HCT116 (cell line): ENCODE data around the gene CCDC71. TPM values are rescaled to one million over a fixed set of nuclear protein-coding genes. Genes with fewer than 3 reads are reported as not detected.

Experiments used
- ATAC-seq: fragments of 200-7000 bp; cut with Tn5 transposase; 2 replicates; pipeline ENCODE4 v1.9.1; 2020; ENCODE audit warnings: mild to moderate bottlenecking, moderate library complexity
- BruUV-seq: library from RNA; stranded (reverse); fragments of 400-500 nt; replicated peaks from 2 replicates; lab custom pipeline; 2021; lab: Mats Ljungman, UMichigan
- CTCF ChIA-PET: fragments of 300-600 bp; sonication (Branson Sonifier 250); formaldehyde crosslinking; loops from one replicate; lab custom pipeline; 2021; ENCODE audit warnings: antibody characterized with exemption; lab: Charles Lee
- POLR2A ChIA-PET: fragments of 300-600, 350-600 bp; sonication (Branson Sonifier 250); formaldehyde crosslinking; loops from one replicate; lab custom pipeline; 2021; ENCODE audit warnings: antibody characterized with exemption; lab: Charles Lee
- RAD21 ChIA-PET, 2 experiments: fragments of 300-600 bp; sonication (Branson Sonifier 250); formaldehyde crosslinking; loops; one replicate each; lab custom pipeline; 2023; ENCODE audit warnings: low total read pairs in 2 of 2; ENCODE audit not compliant: uncharacterized antibody in 2 of 2, unreplicated experiment in 2 of 2, low non-redundant PET in 1 of 2; lab: Charles Lee
- DNase-seq: peaks from one replicate; pipeline ENCODE4 v3.0.0-alpha.2; 2010; ENCODE audit warnings: low read depth, low spot score
- H2AFZ ChIP-seq: fragments of 200-600 bp; shearing (Covaris generic), sonication (generic); 2 replicates; pipeline ENCODE4 v1.6.1; 2017; ENCODE audit warnings: low read depth, mixed run types, mixed read lengths, antibody characterized with exemption, low read length; ENCODE audit not compliant: poor library complexity, severe bottlenecking
- H3K27ac ChIP-seq: 2 replicates; pipeline ENCODE4 v1.5.1; 2012; ENCODE audit warnings: low read depth, low read length
- H3K27me3 ChIP-seq: fragments of 200-600 bp; sonication (generic); 2 replicates; pipeline ENCODE4 v1.6.1; 2016; ENCODE audit warnings: mixed run types, low read length, mixed read lengths; ENCODE audit not compliant: insufficient read depth
- H3K36me3 ChIP-seq, 2 experiments: fragments of 200-500 bp in 1 of 2; fragments of 200-600 bp in 1 of 2; sonication (Bioruptor generic) in 1 of 2; sonication (generic) in 1 of 2; 2 replicates each; pipeline versions ENCODE4 v1.5.1 to v1.6.1; 2014 to 2016; ENCODE audit warnings: low read length in 2 of 2, inconsistent platforms in 1 of 2, mixed read lengths in 1 of 2, mixed run types in 1 of 2; ENCODE audit not compliant: insufficient read depth in 2 of 2, control insufficient read depth in 1 of 2
- H3K4me1 ChIP-seq, 2 experiments: fragments of 200-600 bp in 1 of 2; sonication (generic) in 1 of 2; 2 replicates each; pipeline versions ENCODE4 v1.5.1 to v1.6.1; 2012 to 2017; ENCODE audit warnings: low read length in 2 of 2, inconsistent platforms in 1 of 2, mild to moderate bottlenecking in 1 of 2, mixed read lengths in 1 of 2, mixed run types in 1 of 2, moderate library complexity in 1 of 2; ENCODE audit not compliant: insufficient read depth in 2 of 2, control insufficient read depth in 1 of 2
- H3K4me2 ChIP-seq: fragments of 200-600 bp; sonication (generic); 2 replicates; pipeline ENCODE4 v1.6.1; 2017; ENCODE audit warnings: mixed run types, low read length, mixed read lengths
- H3K4me3 ChIP-seq, 2 experiments: fragments of 200-600 bp in 1 of 2; sonication (generic) in 1 of 2; replicated peaks in 1 of 2; 2 replicates each; pipeline ENCODE4 v1.5.1; 2011 to 2016; ENCODE audit warnings: low read length in 2 of 2, control low read depth in 1 of 2, low read depth in 1 of 2, mild to moderate bottlenecking in 1 of 2, mixed read lengths in 1 of 2, mixed run types in 1 of 2
- H3K79me2 ChIP-seq: fragments of 200-600 bp; sonication (generic); 2 replicates; pipeline ENCODE4 v1.6.1; 2017; ENCODE audit warnings: mild to moderate bottlenecking, mixed run types, low read length, moderate library complexity, mixed read lengths; ENCODE audit not compliant: insufficient read depth
- H3K9ac ChIP-seq: fragments of 200-600 bp; sonication (generic); 2 replicates; pipeline ENCODE4 v1.6.1; 2016; ENCODE audit warnings: low read length, mixed read lengths
- H3K9me2 ChIP-seq: fragments of 200-600 bp; sonication (generic), shearing (Covaris generic); 2 replicates; pipeline ENCODE4 v1.6.1; 2017; ENCODE audit warnings: mixed run types, mild to moderate bottlenecking, moderate library complexity; ENCODE audit not compliant: insufficient read depth
- H3K9me3 ChIP-seq, 2 experiments: fragments of 200-500 bp in 1 of 2; fragments of 200-600 bp in 1 of 2; sonication (Bioruptor generic) in 1 of 2; sonication (generic) in 1 of 2; 2 replicates each; pipeline ENCODE4 v1.6.1; 2014 to 2017; ENCODE audit warnings: low read length in 2 of 2, mixed read lengths in 2 of 2, inconsistent platforms in 1 of 2, low read depth in 1 of 2, mild to moderate bottlenecking in 1 of 2, mixed run types in 1 of 2, moderate library complexity in 1 of 2; ENCODE audit not compliant: control insufficient read depth in 1 of 2, insufficient read depth in 1 of 2
- H4K20me1 ChIP-seq: fragments of 200-600 bp; sonication (generic), shearing (Covaris generic); 2 replicates; pipeline ENCODE4 v1.6.1; 2017; ENCODE audit warnings: mixed run types, mild to moderate bottlenecking, moderate library complexity; ENCODE audit not compliant: insufficient read depth
- CEBPB ChIP-seq: IDR thresholded peaks from 2 replicates; pipeline ENCODE4 v1.6.1; 2012; ENCODE audit warnings: low read depth
- ELF1 ChIP-seq: IDR thresholded peaks from 2 replicates; pipeline ENCODE4 v1.6.1; 2012; ENCODE audit warnings: low read depth, borderline replicate concordance
- EZH2 ChIP-seq: fragments of 200-600 bp; sonication (generic); IDR thresholded peaks from 2 replicates; pipeline ENCODE4 v1.6.1; 2017; ENCODE audit warnings: antibody characterized with exemption, mixed run types
- EZH2phosphoT487 ChIP-seq: fragments of 200-600 bp; IDR thresholded peaks from 2 replicates; pipeline ENCODE4 v1.6.1; 2018; ENCODE audit warnings: antibody characterized with exemption, borderline replicate concordance
- SIN3A ChIP-seq: IDR thresholded peaks from 2 replicates; pipeline ENCODE4 v1.6.1; 2012; ENCODE audit warnings: low read depth
- TCF7L2 ChIP-seq: IDR thresholded peaks from 2 replicates; pipeline ENCODE4 v1.7.0; 2011; ENCODE audit warnings: borderline replicate concordance, inconsistent platforms; ENCODE audit not compliant: insufficient read depth, insufficient read length; ENCODE audit errors: extremely low read depth
- YY1 ChIP-seq: IDR thresholded peaks from 2 replicates; pipeline ENCODE4 v1.6.1; 2011; ENCODE audit warnings: low read length, low read depth, moderate library complexity, mild to moderate bottlenecking; ENCODE audit not compliant: insufficient replicate concordance; ENCODE audit errors: extremely low read depth
- ZFX ChIP-seq: fragments of 450-650 bp; IDR thresholded peaks from 2 replicates; pipeline ENCODE4 v1.6.1; 2017
- intact Hi-C: fragments of 100-400 bp; cut with micrococcal nuclease; formaldehyde crosslinking; loops from 2 replicates; pipeline ENCODE4 v1.10.0; 2022
- total RNA-seq: library from RNA; stranded (reverse); gene quantifications from one replicate; pipeline ENCODE4 v1.2.1, GENCODE V29; 2021; ENCODE audit not compliant: unreplicated experiment
- TF ChIP-seq, protein P1 (sequence below): IDR thresholded peaks from 2 replicates; pipeline ENCODE4 v1.6.1; 2012
- TF ChIP-seq, protein P2 (sequence below): IDR thresholded peaks from 2 replicates; pipeline ENCODE4 v1.6.1; 2011; ENCODE audit warnings: mild to moderate bottlenecking, low read length, moderate library complexity; ENCODE audit not compliant: insufficient replicate concordance; ENCODE audit errors: extremely low read depth
- TF ChIP-seq, protein P3 (sequence below), 3 experiments: fragments of 200-600 bp in 1 of 3; sonication (generic) in 1 of 3; IDR thresholded peaks in 2 of 3; conservative IDR thresholded peaks in 1 of 3; 2 replicates each; pipeline ENCODE4 v1.5.1; 2012 to 2017; ENCODE audit warnings: low read depth in 2 of 3, low read length in 2 of 3, antibody characterized with exemption in 1 of 3, borderline replicate concordance in 1 of 3, control low read depth in 1 of 3, mild to moderate bottlenecking in 1 of 3, mixed read lengths in 1 of 3, mixed run types in 1 of 3, moderate library complexity in 1 of 3; ENCODE audit not compliant: insufficient read depth in 1 of 3
- TF ChIP-seq, protein P4 (sequence below): IDR thresholded peaks from 2 replicates; pipeline ENCODE4 v1.6.1; 2012; ENCODE audit warnings: low read depth

The CCDC71 gene
- total RNA-seq, 1 experiment from 2014 or later: 32.8 TPM

DNA sequence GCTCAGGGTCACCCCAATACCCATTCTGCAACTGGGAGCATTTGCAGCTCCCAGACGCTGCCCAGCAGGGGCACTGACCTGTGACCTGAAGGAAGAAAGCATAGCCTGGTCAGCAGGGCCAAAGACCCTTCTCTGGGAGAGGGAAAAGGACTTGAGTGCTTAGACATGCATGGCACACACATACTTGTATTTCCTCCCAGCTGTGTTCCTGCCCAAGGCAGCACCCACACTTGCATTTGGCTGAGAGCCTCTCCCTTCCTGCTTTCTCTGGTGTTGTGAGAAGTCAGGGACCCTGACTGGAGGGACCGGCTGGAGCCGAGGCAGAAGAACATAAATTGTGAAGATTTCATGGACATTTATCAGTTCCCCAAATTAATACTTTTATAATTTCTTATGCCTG, 26.1 kb downstream of the CCDC71 start:
- H3K27me3 ChIP-seq: no peaks in the 10 kb centered on the region
- BruUV-seq: no TSS peak
- H3K79me2 ChIP-seq: no peaks in the 10 kb centered on the region
- H3K9ac ChIP-seq: no peak overlapping the region
- TF ChIP-seq, protein P1, sequence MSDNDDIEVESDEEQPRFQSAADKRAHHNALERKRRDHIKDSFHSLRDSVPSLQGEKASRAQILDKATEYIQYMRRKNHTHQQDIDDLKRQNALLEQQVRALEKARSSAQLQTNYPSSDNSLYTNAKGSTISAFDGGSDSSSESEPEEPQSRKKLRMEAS: no peak
- TF ChIP-seq ZFX: no peak
- no peaks in the 10 kb centered on the region for H3K36me3 ChIP-seq
- no peaks in the 10 kb centered on the region for H3K9me2 ChIP-seq
- ChIA-PET CTCF (no interaction called here), POLR2A (no interaction called here), RAD21 (no interaction called here)
- H2AFZ ChIP-seq: no peak overlapping the region
- no peak for DNase-seq
- intact Hi-C loops: no loop called here
- ATAC-seq: no peak
- no peak overlapping the region for H3K4me3 ChIP-seq
- H3K4me1 ChIP-seq: peaks cover 0 to 9% of the 10 kb centered on the region in 2 experiments; a peak in 1 of 4 replicates
- no peak overlapping the region for H3K27ac ChIP-seq
- H3K4me2 ChIP-seq: no peak overlapping the region
- H4K20me1 ChIP-seq: no peaks in the 10 kb centered on the region
- H3K9me3 ChIP-seq: peaks cover 3 to 5% of the 10 kb centered on the region in 2 experiments; a peak in 1 of 4 replicates

DNA sequence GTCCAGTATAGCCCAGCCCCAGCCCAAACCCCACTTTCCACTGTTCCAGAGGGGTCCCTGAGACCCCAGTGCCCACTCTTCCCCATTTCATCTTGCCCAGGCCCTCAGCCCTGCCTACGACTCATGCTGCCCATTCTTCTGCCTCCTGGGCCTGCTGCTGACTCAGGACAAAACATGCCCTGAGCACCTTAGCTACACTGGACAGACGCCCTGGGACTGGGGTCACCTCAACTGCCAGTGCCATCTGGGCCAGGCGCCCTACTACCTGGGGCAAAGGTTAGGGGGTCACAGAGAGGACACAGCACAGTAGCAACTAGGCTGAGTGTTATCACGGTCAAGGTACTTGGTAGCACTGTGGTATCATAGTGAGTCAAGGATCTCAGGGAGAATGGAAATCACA, 30.6 kb downstream of the CCDC71 start:
- H3K4me2 ChIP-seq: no peak overlapping the region
- BruUV-seq: no TSS peak
- H4K20me1 ChIP-seq: no peaks in the 10 kb centered on the region
- POLR2A ChIA-PET: no interaction called here
- peaks cover 16 to 46% of the 10 kb centered on the region in 2 experiments for H3K4me1 ChIP-seq
- H3K4me3 ChIP-seq: no peak overlapping the region
- ATAC-seq: no peak
- H2AFZ ChIP-seq: no peak overlapping the region
- H3K27me3 ChIP-seq: no peaks in the 10 kb centered on the region
- CTCF ChIA-PET: no interaction called here
- intact Hi-C loops: no loop called here
- peaks cover 11% of the 10 kb centered on the region; the same call in 1 of the 2 replicates for H3K79me2 ChIP-seq
- RAD21 ChIA-PET: no interaction called here
- no peaks in the 10 kb centered on the region for H3K9me3 ChIP-seq
- no peak for DNase-seq
- no peaks in the 10 kb centered on the region for H3K36me3 ChIP-seq
- H3K9me2 ChIP-seq: no peaks in the 10 kb centered on the region
- H3K9ac ChIP-seq: no peak overlapping the region
- H3K27ac ChIP-seq: no peak overlapping the region
- TF ChIP-seq, protein P2, sequence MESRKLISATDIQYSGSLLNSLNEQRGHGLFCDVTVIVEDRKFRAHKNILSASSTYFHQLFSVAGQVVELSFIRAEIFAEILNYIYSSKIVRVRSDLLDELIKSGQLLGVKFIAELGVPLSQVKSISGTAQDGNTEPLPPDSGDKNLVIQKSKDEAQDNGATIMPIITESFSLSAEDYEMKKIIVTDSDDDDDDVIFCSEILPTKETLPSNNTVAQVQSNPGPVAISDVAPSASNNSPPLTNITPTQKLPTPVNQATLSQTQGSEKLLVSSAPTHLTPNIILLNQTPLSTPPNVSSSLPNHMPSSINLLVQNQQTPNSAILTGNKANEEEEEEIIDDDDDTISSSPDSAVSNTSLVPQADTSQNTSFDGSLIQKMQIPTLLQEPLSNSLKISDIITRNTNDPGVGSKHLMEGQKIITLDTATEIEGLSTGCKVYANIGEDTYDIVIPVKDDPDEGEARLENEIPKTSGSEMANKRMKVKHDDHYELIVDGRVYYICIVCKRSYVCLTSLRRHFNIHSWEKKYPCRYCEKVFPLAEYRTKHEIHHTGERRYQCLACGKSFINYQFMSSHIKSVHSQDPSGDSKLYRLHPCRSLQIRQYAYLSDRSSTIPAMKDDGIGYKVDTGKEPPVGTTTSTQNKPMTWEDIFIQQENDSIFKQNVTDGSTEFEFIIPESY: no peak
- TF ChIP-seq, protein P3, sequence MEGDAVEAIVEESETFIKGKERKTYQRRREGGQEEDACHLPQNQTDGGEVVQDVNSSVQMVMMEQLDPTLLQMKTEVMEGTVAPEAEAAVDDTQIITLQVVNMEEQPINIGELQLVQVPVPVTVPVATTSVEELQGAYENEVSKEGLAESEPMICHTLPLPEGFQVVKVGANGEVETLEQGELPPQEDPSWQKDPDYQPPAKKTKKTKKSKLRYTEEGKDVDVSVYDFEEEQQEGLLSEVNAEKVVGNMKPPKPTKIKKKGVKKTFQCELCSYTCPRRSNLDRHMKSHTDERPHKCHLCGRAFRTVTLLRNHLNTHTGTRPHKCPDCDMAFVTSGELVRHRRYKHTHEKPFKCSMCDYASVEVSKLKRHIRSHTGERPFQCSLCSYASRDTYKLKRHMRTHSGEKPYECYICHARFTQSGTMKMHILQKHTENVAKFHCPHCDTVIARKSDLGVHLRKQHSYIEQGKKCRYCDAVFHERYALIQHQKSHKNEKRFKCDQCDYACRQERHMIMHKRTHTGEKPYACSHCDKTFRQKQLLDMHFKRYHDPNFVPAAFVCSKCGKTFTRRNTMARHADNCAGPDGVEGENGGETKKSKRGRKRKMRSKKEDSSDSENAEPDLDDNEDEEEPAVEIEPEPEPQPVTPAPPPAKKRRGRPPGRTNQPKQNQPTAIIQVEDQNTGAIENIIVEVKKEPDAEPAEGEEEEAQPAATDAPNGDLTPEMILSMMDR (IDR thresholded peaks at IDR 0.05 in 2 of 3, conservative IDR thresholded peaks at IDR 0.05 in 1 of 3; ENCODE audit: borderline replicate concordance in 1 of 3, insufficient read depth in 1 of 3, low read depth in 2 of 3, low read length in 2 of 3): no peak
- TF ChIP-seq SIN3A (no peak), TCF7L2 (no peak), EZH2 (no peak), CEBPB (no peak), ELF1 (no peak), EZH2phosphoT487 (no peak), YY1 (no peak), ZFX (no peak)
- TF ChIP-seq, protein P4, sequence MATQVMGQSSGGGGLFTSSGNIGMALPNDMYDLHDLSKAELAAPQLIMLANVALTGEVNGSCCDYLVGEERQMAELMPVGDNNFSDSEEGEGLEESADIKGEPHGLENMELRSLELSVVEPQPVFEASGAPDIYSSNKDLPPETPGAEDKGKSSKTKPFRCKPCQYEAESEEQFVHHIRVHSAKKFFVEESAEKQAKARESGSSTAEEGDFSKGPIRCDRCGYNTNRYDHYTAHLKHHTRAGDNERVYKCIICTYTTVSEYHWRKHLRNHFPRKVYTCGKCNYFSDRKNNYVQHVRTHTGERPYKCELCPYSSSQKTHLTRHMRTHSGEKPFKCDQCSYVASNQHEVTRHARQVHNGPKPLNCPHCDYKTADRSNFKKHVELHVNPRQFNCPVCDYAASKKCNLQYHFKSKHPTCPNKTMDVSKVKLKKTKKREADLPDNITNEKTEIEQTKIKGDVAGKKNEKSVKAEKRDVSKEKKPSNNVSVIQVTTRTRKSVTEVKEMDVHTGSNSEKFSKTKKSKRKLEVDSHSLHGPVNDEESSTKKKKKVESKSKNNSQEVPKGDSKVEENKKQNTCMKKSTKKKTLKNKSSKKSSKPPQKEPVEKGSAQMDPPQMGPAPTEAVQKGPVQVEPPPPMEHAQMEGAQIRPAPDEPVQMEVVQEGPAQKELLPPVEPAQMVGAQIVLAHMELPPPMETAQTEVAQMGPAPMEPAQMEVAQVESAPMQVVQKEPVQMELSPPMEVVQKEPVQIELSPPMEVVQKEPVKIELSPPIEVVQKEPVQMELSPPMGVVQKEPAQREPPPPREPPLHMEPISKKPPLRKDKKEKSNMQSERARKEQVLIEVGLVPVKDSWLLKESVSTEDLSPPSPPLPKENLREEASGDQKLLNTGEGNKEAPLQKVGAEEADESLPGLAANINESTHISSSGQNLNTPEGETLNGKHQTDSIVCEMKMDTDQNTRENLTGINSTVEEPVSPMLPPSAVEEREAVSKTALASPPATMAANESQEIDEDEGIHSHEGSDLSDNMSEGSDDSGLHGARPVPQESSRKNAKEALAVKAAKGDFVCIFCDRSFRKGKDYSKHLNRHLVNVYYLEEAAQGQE: no peak
